ENCODE results near the gene ANKRD31.

The ANKRD31 gene, protein sequence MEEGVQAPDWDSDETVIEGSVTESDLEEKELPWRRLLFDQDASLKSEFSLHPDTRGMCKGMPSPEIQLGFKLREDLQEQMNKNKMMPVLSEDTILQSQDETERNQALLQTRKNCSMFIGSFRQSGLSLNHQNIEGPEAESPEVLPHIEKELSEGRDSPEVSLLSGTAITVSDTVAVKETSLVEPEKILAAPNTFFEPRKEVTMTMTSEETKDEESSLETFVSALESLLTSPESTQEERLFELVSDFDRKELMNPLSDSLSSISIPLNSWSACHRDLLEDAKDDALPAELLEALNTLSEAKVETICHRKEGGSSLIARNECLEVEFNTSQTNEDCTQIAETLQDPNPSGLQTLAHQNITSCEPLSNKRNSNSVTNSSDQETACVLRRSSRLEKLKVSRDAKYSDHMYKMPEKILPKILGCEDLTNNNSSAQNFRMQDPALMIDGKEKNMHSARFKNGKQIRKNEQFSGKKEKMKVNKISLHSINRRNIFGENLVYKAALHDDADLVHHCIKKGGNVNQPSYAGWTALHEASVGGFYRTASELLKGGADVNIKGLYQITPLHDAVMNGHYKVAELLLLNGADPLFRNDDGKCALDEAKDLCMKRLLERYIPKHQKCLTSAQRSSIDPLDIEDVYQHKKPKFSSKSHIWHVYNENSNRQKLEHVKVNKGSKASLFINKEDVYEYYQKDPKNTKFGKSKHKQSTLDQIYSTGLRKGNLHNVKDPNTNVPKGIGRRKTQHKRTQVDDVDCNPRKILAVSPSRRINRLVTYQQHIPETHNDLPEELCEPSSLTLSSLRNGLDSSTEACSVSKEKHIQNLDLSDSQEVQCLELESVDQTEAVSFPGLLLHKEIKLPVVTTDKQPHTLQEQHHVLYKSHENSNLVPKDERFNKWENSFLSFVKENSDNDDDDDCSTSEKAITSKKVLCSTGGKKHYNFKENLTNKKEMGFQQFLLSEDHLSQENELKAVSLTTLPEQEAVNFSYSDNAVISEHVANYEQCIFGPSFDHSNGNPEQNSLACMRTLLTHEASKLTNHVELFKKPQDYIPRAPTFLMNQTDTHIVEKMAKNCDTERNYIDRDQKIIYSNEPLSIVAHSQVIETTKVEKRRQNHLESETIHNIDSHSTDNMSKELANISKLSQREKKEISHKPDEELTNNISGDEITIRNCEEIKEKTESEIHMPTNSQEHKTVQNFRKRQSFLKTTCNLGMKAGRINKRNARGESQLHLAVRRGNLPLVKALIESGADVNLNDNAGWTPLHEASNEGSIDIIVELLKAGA (N-terminal part only)

GRCh38 chr5:75236322-75237316, at the start of gene ANKRD31:
Gene ANKRD31, minus strand, starts transcription at chr5:75236878. Its CDS starts 192 bp downstream, at chr5:75236686.
- H3K4me3 ChIP-seq (ENCODE audit: low read depth, low read length): peak within 1 kb of the TSS; percentile 69
- TF ChIP-seq, protein P1, sequence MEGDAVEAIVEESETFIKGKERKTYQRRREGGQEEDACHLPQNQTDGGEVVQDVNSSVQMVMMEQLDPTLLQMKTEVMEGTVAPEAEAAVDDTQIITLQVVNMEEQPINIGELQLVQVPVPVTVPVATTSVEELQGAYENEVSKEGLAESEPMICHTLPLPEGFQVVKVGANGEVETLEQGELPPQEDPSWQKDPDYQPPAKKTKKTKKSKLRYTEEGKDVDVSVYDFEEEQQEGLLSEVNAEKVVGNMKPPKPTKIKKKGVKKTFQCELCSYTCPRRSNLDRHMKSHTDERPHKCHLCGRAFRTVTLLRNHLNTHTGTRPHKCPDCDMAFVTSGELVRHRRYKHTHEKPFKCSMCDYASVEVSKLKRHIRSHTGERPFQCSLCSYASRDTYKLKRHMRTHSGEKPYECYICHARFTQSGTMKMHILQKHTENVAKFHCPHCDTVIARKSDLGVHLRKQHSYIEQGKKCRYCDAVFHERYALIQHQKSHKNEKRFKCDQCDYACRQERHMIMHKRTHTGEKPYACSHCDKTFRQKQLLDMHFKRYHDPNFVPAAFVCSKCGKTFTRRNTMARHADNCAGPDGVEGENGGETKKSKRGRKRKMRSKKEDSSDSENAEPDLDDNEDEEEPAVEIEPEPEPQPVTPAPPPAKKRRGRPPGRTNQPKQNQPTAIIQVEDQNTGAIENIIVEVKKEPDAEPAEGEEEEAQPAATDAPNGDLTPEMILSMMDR (IDR thresholded peaks at IDR 0.05; ENCODE audit: insufficient read depth, low read length, missing control alignments): peak; percentile 79
- peak; percentile 9 for DNase-seq (ENCODE audit: low read depth, low spot score)
- ChIA-PET POLR2A (interaction anchor here (0.6 to 1.8 kb wide), 5 partner anchors 18 to 139 kb away, joined by 3 to 9 read pairs (median 3); partner anchors contain the start of gene HMGCR), CTCF (interaction anchor here (0.6 to 4.8 kb wide), 55 partner anchors 9 to 939 kb away, joined by 3 to 49 read pairs (median 3); partner anchors contain the start of genes GCNT4 and HMGCR)

DNA sequence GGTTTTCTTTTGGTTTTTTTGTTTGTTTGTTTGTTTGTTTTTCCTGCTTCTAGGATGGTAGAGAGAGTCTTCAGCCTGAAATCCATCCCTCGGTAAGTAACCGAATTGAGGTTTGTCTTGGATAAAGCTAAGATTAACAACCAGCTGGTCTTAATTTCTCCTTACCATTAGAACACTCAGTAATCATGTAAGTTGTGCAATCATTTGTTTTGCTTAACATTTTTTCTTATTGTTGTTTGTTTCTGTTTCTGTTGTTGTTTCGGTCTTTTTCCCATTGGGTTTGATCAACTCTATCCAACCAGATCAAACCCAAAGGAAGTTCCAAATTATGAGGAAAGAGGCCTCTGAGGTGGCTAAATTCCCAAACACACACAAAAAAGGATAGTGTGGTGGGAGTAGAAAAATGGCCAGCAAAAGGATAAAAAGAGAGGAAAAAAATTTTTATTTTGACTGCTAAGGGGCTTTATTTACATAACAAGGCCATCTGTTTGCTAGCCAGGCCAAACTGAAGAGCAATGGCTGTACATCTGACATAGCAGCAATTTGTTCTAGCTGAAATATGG, 49.6 kb upstream of the ANKRD31 start:
- no peak for DNase-seq (ENCODE audit: low read depth, low spot score)
- H3K4me3 ChIP-seq (ENCODE audit: low read depth, low read length): no peak overlapping the region
- ChIA-PET CTCF (no interaction called here), POLR2A (no interaction called here)
- TF ChIP-seq, protein P1 (IDR thresholded peaks at IDR 0.05; ENCODE audit: insufficient read depth, low read length, missing control alignments): no peak

DNA sequence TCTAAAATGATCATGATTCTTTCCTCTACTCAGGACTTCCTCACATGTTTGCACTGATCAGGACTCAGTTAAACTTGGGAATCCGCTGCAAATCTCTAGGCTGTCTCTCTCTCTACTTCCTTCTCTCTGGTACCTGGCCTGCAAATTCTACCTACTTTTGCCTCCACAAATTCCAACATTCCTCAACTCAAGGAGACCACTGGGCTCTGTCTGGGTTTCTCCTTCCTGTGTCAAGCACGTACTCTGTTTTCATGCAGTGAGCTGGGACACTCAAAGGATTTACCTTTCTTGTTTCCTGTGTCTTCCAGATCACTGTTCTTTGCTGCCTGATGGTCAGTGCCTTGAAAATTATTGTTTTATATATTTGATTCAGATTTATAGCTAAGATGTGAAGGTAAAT, 45.9 kb upstream of the ANKRD31 start:
- CTCF ChIA-PET: no interaction called here
- H3K4me3 ChIP-seq (ENCODE audit: low read depth, low read length): no peak overlapping the region
- DNase-seq (ENCODE audit: low read depth, low spot score): no peak
- POLR2A ChIA-PET: no interaction called here
- TF ChIP-seq, protein P1 (IDR thresholded peaks at IDR 0.05; ENCODE audit: insufficient read depth, low read length, missing control alignments): no peak

GRCh38 chr5:75281716-75282465, 45.2 kb upstream of the ANKRD31 start:
- no peak for DNase-seq (ENCODE audit: low read depth, low spot score)
- H3K4me3 ChIP-seq (ENCODE audit: low read depth, low read length): no peak overlapping the region
- TF ChIP-seq, protein P1 (IDR thresholded peaks at IDR 0.05; ENCODE audit: insufficient read depth, low read length, missing control alignments): no peak
- ChIA-PET POLR2A (no interaction called here), CTCF (no interaction called here)

- no peak for DNase-seq (ENCODE audit: low read depth, low spot score)
- TF ChIP-seq, protein P1 (IDR thresholded peaks at IDR 0.05; ENCODE audit: insufficient read depth, low read length, missing control alignments): no peak
- no peak overlapping the region for H3K4me3 ChIP-seq (ENCODE audit: low read depth, low read length)
- POLR2A ChIA-PET: no interaction called here
- CTCF ChIA-PET: no interaction called here
Measured at GRCh38 chr5:75279321-75279720, 42.6 kb upstream of the ANKRD31 start.

All from AG04449 (cell line).